ENCODE data around the gene WLS.

Gene WLS

GRCh38 chr1:68227598-68227997 is 4.7 kb downstream of the WLS start:
- DNase-seq: no peak

- DNase-seq: no peak
Measured at GRCh38 chr1:68225781-68226180, 6.5 kb downstream of the WLS start.

GRCh38 chr1:68223687-68224086 is 8.6 kb downstream of the WLS start:
- DNase-seq: no peak

- DNase-seq: no peak
Measured at GRCh38 chr1:68221980-68222373, 10.3 kb downstream of the WLS start.

GRCh38 chr1:68221001-68221979 is 11.0 kb downstream of the WLS start:
- no peak for DNase-seq

GRCh38 chr1:68220420-68220819 is 11.9 kb downstream of the WLS start:
- DNase-seq: no peak

GRCh38 chr1:68218490-68218889 is 13.8 kb downstream of the WLS start:
- no peak for DNase-seq

- no peak for DNase-seq
Measured at GRCh38 chr1:68217618-68218017, 14.7 kb downstream of the WLS start.

GRCh38 chr1:68217060-68217554 is 15.2 kb downstream of the WLS start:
- DNase-seq: no peak

- no peak for DNase-seq
Measured at GRCh38 chr1:68216089-68216772, 16.1 kb downstream of the WLS start.

GRCh38 chr1:68213843-68214242 is 18.5 kb downstream of the WLS start:
- DNase-seq: no peak

- peak; percentile 35 for DNase-seq
Measured at GRCh38 chr1:68211761-68212380, 20.5 kb downstream of the WLS start.

- DNase-seq: no peak
Measured at GRCh38 chr1:68210829-68211228, 21.5 kb downstream of the WLS start.

- no peak for DNase-seq
Measured at GRCh38 chr1:68210027-68210426, 22.3 kb downstream of the WLS start.

GRCh38 chr1:68206848-68207689 is 25.3 kb downstream of the WLS start:
- peak; percentile 29 for DNase-seq

GRCh38 chr1:68205794-68206358 is 26.4 kb downstream of the WLS start:
- no peak for DNase-seq

GRCh38 chr1:68204977-68205630 is 27.2 kb downstream of the WLS start:
- no peak for DNase-seq

- peak; percentile 17 for DNase-seq
Measured at GRCh38 chr1:68202239-68202832, 30.0 kb downstream of the WLS start.

- DNase-seq: no peak
Measured at GRCh38 chr1:68201546-68202238, 30.6 kb downstream of the WLS start.

GRCh38 chr1:68199603-68200002 is 32.7 kb downstream of the WLS start:
- no peak for DNase-seq

- peak; percentile 19 for DNase-seq
Measured at GRCh38 chr1:68198752-68199151, 33.6 kb downstream of the WLS start.
